ENCODE data around the gene FERMT1. TPM values are rescaled to one million over a fixed set of nuclear protein-coding genes. Genes with fewer than 3 reads are reported as not detected.
"Not testable (repeated sequence)": the region's sequence is repeated elsewhere in the genome, so short reads cannot be mapped to it uniquely, and the experiment has no call there.

FERMT1 gene
- total RNA-seq, 1 experiment from 2014 or later: 0.95 TPM

DNA sequence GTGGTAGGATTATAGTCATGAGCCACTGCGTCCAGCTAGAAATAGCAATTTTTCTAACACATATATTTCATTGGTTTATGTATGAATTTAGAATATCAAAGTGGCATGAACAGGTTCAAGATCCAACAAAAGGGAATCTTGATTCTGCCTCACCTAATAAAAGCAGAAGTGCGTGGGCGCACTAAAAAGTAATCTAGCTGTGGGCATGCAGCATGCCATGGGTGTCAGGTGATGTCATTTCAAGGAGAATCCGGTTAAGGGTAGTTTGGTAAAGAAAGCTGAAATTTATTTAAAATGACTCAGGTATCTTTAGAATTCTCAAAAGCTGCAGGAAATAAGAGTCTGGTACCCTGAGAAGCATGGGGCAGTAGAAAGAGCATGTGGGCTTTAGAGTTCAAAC is 86.6 kb downstream of the FERMT1 start:
- Histone ChIP-seq H3K36me3 (ENCODE audit: control insufficient read depth, insufficient read depth, low read length) (peaks cover 15% of the 10 kb centered on the region), H3K4me1 (ENCODE audit: control insufficient read depth, insufficient read depth, low read length) (no peaks in the 10 kb centered on the region), H3K9me3 (ENCODE audit: control insufficient read depth, insufficient read depth, low read depth, low read length) (no peaks in the 10 kb centered on the region), H3K27me3 (ENCODE audit: control insufficient read depth, insufficient read depth, low read length) (no peaks in the 10 kb centered on the region), H3K4me3 (ENCODE audit: low read depth in 2 of 2, low read length in 2 of 2) (no peak overlapping the region), H3K27ac (ENCODE audit: low read length) (no peak overlapping the region)
- intact Hi-C loops (cut with micrococcal nuclease; ENCODE audit: unreplicated experiment) (no loop called here), in situ Hi-C loops (cut with HindIII; ENCODE audit: low pct_unique_long_range_greater_than_20kb, low sequenced_read_pairs) (no loop called here)
- BruUV-seq (replicated peaks): no TSS peak
- ATAC-seq (no peak), DNase-seq (ENCODE audit: low read depth, low spot score) (no peak)
- ChIA-PET POLR2A (no interaction called here), CTCF (no interaction called here)
- TF ChIP-seq TCF7L2 (IDR thresholded peaks at IDR 0.05; ENCODE audit: low read depth, low read length) (no peak), POLR2AphosphoS5 (IDR thresholded peaks at IDR 0.05; ENCODE audit: low read depth, low read length) (no peak), SIN3A (IDR thresholded peaks at IDR 0.05; ENCODE audit: borderline replicate concordance, insufficient read depth, low read depth, low read length) (no peak)
- TF ChIP-seq, protein P1, sequence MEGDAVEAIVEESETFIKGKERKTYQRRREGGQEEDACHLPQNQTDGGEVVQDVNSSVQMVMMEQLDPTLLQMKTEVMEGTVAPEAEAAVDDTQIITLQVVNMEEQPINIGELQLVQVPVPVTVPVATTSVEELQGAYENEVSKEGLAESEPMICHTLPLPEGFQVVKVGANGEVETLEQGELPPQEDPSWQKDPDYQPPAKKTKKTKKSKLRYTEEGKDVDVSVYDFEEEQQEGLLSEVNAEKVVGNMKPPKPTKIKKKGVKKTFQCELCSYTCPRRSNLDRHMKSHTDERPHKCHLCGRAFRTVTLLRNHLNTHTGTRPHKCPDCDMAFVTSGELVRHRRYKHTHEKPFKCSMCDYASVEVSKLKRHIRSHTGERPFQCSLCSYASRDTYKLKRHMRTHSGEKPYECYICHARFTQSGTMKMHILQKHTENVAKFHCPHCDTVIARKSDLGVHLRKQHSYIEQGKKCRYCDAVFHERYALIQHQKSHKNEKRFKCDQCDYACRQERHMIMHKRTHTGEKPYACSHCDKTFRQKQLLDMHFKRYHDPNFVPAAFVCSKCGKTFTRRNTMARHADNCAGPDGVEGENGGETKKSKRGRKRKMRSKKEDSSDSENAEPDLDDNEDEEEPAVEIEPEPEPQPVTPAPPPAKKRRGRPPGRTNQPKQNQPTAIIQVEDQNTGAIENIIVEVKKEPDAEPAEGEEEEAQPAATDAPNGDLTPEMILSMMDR (IDR thresholded peaks at IDR 0.05): no peak
- TF ChIP-seq, protein P2, sequence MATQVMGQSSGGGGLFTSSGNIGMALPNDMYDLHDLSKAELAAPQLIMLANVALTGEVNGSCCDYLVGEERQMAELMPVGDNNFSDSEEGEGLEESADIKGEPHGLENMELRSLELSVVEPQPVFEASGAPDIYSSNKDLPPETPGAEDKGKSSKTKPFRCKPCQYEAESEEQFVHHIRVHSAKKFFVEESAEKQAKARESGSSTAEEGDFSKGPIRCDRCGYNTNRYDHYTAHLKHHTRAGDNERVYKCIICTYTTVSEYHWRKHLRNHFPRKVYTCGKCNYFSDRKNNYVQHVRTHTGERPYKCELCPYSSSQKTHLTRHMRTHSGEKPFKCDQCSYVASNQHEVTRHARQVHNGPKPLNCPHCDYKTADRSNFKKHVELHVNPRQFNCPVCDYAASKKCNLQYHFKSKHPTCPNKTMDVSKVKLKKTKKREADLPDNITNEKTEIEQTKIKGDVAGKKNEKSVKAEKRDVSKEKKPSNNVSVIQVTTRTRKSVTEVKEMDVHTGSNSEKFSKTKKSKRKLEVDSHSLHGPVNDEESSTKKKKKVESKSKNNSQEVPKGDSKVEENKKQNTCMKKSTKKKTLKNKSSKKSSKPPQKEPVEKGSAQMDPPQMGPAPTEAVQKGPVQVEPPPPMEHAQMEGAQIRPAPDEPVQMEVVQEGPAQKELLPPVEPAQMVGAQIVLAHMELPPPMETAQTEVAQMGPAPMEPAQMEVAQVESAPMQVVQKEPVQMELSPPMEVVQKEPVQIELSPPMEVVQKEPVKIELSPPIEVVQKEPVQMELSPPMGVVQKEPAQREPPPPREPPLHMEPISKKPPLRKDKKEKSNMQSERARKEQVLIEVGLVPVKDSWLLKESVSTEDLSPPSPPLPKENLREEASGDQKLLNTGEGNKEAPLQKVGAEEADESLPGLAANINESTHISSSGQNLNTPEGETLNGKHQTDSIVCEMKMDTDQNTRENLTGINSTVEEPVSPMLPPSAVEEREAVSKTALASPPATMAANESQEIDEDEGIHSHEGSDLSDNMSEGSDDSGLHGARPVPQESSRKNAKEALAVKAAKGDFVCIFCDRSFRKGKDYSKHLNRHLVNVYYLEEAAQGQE (IDR thresholded peaks at IDR 0.05; ENCODE audit: insufficient read depth in 1 of 2, low read depth in 2 of 2, low read length in 1 of 2): no peak

DNA sequence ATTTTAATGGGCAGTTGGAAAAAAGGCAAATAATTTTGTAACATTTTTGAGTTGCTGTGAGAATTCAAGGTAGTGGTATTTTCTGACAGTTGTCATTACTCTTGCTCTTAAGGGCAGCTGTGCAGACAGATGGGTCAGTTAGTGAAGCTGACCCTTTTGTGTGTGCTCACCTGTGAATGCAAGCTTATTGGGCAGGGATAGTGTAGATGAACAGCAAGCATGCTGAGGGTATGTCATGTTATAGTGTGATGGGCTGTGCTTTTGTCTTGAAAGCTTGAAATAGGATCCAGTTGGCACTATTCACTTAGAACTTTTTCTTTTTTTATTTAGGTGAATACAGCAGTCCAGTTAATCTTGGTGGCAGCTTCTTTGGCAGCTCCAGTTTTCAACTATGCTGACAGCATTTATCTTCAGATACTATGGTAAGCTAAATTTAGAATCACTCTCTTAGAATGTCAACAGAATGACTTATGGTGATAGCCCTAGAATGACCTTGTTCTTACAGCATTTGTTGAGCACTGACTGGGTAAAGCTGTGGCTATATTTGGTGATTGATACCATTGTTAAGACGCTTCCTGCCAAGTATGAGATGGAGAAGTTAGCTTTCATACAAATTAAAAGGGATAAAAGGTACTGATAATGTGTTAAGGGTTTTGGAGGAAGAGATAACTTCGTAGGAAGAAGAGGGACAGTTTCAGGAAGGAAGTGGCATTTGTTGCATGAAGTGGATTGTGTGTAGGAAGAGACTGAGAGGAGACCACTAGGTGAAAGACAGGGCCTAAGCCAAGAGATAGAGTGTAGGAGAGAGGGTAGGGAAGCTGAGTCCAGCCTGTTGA is 88.5 kb downstream of the FERMT1 start:
- intact Hi-C loops (cut with micrococcal nuclease; ENCODE audit: unreplicated experiment) (no loop called here), in situ Hi-C loops (cut with HindIII; ENCODE audit: low pct_unique_long_range_greater_than_20kb, low sequenced_read_pairs) (no loop called here)
- no peaks in the 10 kb centered on the region for H3K9me3 ChIP-seq (ENCODE audit: control insufficient read depth, insufficient read depth, low read depth, low read length)
- CTCF ChIA-PET: no interaction called here
- POLR2A ChIA-PET: interaction anchor here (0.6 kb wide), 1 partner anchor 1797 kb away, joined by 4 read pairs; no protein-coding TSS in a partner anchor
- no peaks in the 10 kb centered on the region for H3K27me3 ChIP-seq (ENCODE audit: control insufficient read depth, insufficient read depth, low read length)
- H3K27ac ChIP-seq (ENCODE audit: low read length): no peak overlapping the region
- H3K4me1 ChIP-seq (ENCODE audit: control insufficient read depth, insufficient read depth, low read length): no peaks in the 10 kb centered on the region
- no peak for ATAC-seq
- H3K36me3 ChIP-seq (ENCODE audit: control insufficient read depth, insufficient read depth, low read length): peaks cover 13% of the 10 kb centered on the region
- TF ChIP-seq SIN3A (IDR thresholded peaks at IDR 0.05; ENCODE audit: borderline replicate concordance, insufficient read depth, low read depth, low read length) (no peak), POLR2AphosphoS5 (IDR thresholded peaks at IDR 0.05; ENCODE audit: low read depth, low read length) (no peak), TCF7L2 (IDR thresholded peaks at IDR 0.05; ENCODE audit: low read depth, low read length) (no peak)
- TF ChIP-seq, protein P1 (IDR thresholded peaks at IDR 0.05): no peak
- TF ChIP-seq, protein P2 (IDR thresholded peaks at IDR 0.05; ENCODE audit: insufficient read depth in 1 of 2, low read depth in 2 of 2, low read length in 1 of 2): no peak
- H3K4me3 ChIP-seq (ENCODE audit: low read depth in 2 of 2, low read length in 2 of 2): no peak overlapping the region
- no TSS peak for BruUV-seq (replicated peaks)
- DNase-seq (ENCODE audit: low read depth, low spot score): no peak

- POLR2A ChIA-PET: not testable (repeated sequence)
Observed at GRCh38 chr20:6032907-6033306, 89.9 kb downstream of the FERMT1 start.

More at GRCh38 chr20:6032907-6033306, 89.9 kb downstream of the FERMT1 start:
- BruUV-seq (replicated peaks); H3K4me1 ChIP-seq (ENCODE audit: control insufficient read depth, insufficient read depth, low read length); in situ Hi-C loops (cut with HindIII; ENCODE audit: low pct_unique_long_range_greater_than_20kb, low sequenced_read_pairs); intact Hi-C loops (cut with micrococcal nuclease; ENCODE audit: unreplicated experiment); DNase-seq (ENCODE audit: low read depth, low spot score); ATAC-seq; H3K27ac ChIP-seq (ENCODE audit: low read length); H3K4me3 ChIP-seq (ENCODE audit: low read depth in 2 of 2, low read length in 2 of 2); CTCF ChIA-PET; H3K9me3 ChIP-seq (ENCODE audit: control insufficient read depth, insufficient read depth, low read depth, low read length); H3K27me3 ChIP-seq (ENCODE audit: control insufficient read depth, insufficient read depth, low read length): not testable (repeated sequence)
- H3K36me3 ChIP-seq (ENCODE audit: control insufficient read depth, insufficient read depth, low read length): peaks cover 10% of the 10 kb centered on the region
